H9 (cell line): ENCODE results near the gene HOGA1. TPM values are rescaled to one million over a fixed set of nuclear protein-coding genes. Genes with fewer than 3 reads are reported as not detected.

Source experiments
- DNase-seq: peaks from one replicate; pipeline ENCODE4 v3.0.0-alpha.2; 2017
- H2AFZ ChIP-seq: one replicate; pipeline ENCODE4 v1.6.1; 2013; ENCODE audit warnings: mild to moderate bottlenecking, low read length, control low read depth, moderate library complexity
- H2AK5ac ChIP-seq: 2 replicates; pipeline ENCODE4 v1.6.1; 2013; ENCODE audit warnings: low read length, control low read depth, mixed read lengths; ENCODE audit not compliant: insufficient read length
- H2BK120ac ChIP-seq: one replicate; pipeline ENCODE4 v1.6.1; 2013; ENCODE audit warnings: low read depth, mild to moderate bottlenecking, low read length, control low read depth, inconsistent platforms; ENCODE audit not compliant: poor library complexity, severe bottlenecking
- H2BK12ac ChIP-seq: 2 replicates; pipeline ENCODE4 v1.6.1; 2013; ENCODE audit warnings: low read length, control low read depth, mixed read lengths, low read depth; ENCODE audit not compliant: insufficient read length
- H2BK15ac ChIP-seq: 2 replicates; pipeline ENCODE4 v1.6.1; 2013; ENCODE audit warnings: low read depth, low read length, control low read depth
- H2BK20ac ChIP-seq: one replicate; pipeline ENCODE4 v1.6.1; 2013; ENCODE audit warnings: low read depth, mild to moderate bottlenecking, low read length, control low read depth, inconsistent platforms; ENCODE audit not compliant: poor library complexity, severe bottlenecking
- H2BK5ac ChIP-seq: 2 replicates; pipeline ENCODE4 v1.6.1; 2013; ENCODE audit warnings: low read length, control low read depth, mixed read lengths; ENCODE audit not compliant: insufficient read length
- H3K14ac ChIP-seq: 2 replicates; pipeline ENCODE4 v1.6.1; 2013; ENCODE audit warnings: low read length, control low read depth; ENCODE audit not compliant: insufficient read depth
- H3K18ac ChIP-seq: 2 replicates; pipeline ENCODE4 v1.6.1; 2013; ENCODE audit warnings: low read depth, mild to moderate bottlenecking, mixed read lengths, low read length, control low read depth; ENCODE audit not compliant: insufficient read length
- H3K23ac ChIP-seq: 2 replicates; pipeline ENCODE4 v1.6.1; 2013; ENCODE audit warnings: low read length, control low read depth, mixed read lengths, low read depth; ENCODE audit not compliant: insufficient read length
- H3K23me2 ChIP-seq: 2 replicates; pipeline ENCODE4 v1.6.1; 2013; ENCODE audit warnings: low read depth, mild to moderate bottlenecking, mixed read lengths, low read length, control low read depth; ENCODE audit not compliant: insufficient read length, poor library complexity, severe bottlenecking
- H3K27ac ChIP-seq: 2 replicates; pipeline ENCODE4 v1.5.1; 2013; ENCODE audit warnings: low read length, control low read depth, mixed read lengths, low read depth; ENCODE audit not compliant: insufficient read length
- H3K27me3 ChIP-seq: 2 replicates; pipeline ENCODE4 v1.6.1; 2013; ENCODE audit warnings: low read length, control low read depth, inconsistent platforms; ENCODE audit not compliant: insufficient read depth
- H3K4ac ChIP-seq: 2 replicates; pipeline ENCODE4 v1.6.1; 2013; ENCODE audit warnings: low read depth, mild to moderate bottlenecking, control low read depth, inconsistent platforms, low read length, moderate library complexity
- H3K4me1 ChIP-seq: 2 replicates; pipeline ENCODE4 v1.6.1; 2013; ENCODE audit warnings: low read length, control low read depth, inconsistent platforms; ENCODE audit not compliant: insufficient read depth
- H3K4me2 ChIP-seq: 2 replicates; pipeline ENCODE4 v1.6.1; 2013; ENCODE audit warnings: low read length, control low read depth, mixed read lengths; ENCODE audit not compliant: insufficient read length, insufficient read depth
- H3K56ac ChIP-seq: 2 replicates; pipeline ENCODE4 v1.6.1; 2013; ENCODE audit warnings: low read depth, mild to moderate bottlenecking, mixed read lengths, low read length, control low read depth; ENCODE audit not compliant: insufficient read length
- H3K79me1 ChIP-seq: 2 replicates; pipeline ENCODE4 v1.6.1; 2013; ENCODE audit warnings: low read depth, mild to moderate bottlenecking, moderate library complexity, low read length, control low read depth, inconsistent platforms; ENCODE audit not compliant: insufficient read depth, poor library complexity, severe bottlenecking
- H3K79me2 ChIP-seq: 2 replicates; pipeline ENCODE4 v1.6.1; 2013; ENCODE audit warnings: low read length, control low read depth, inconsistent platforms; ENCODE audit not compliant: insufficient read depth
- H3K9ac ChIP-seq: 2 replicates; pipeline ENCODE4 v1.6.1; 2013; ENCODE audit warnings: low read length, control low read depth, mixed read lengths; ENCODE audit not compliant: insufficient read length; ENCODE audit errors: extremely low read depth
- H3K9me3 ChIP-seq: one replicate; pipeline ENCODE4 v1.6.1; 2013; ENCODE audit warnings: low read depth, low read length, inconsistent platforms; ENCODE audit not compliant: control insufficient read depth
- H3T11ph ChIP-seq: one replicate; pipeline ENCODE4 v1.6.1; 2013; ENCODE audit warnings: mild to moderate bottlenecking, low read length, control low read depth, inconsistent platforms
- H4K20me1 ChIP-seq: one replicate; pipeline ENCODE4 v1.6.1; 2013; ENCODE audit not compliant: control insufficient read depth, insufficient read length, insufficient read depth
- H4K5ac ChIP-seq: 2 replicates; pipeline ENCODE4 v1.6.1; 2013; ENCODE audit warnings: low read depth, mild to moderate bottlenecking, mixed read lengths, low read length, control low read depth; ENCODE audit not compliant: insufficient read length
- H4K8ac ChIP-seq: replicated peaks from 2 replicates; pipeline ENCODE4 v1.6.1; 2013; ENCODE audit warnings: low read length, control low read depth, mixed read lengths, low read depth; ENCODE audit not compliant: insufficient read length
- H4K91ac ChIP-seq: 2 replicates; pipeline ENCODE4 v1.6.1; 2013; ENCODE audit warnings: low read depth, mild to moderate bottlenecking, moderate library complexity, mixed read lengths, low read length, control low read depth; ENCODE audit not compliant: insufficient read length
- H3K27ac Mint-ChIP-seq, 3 experiments: 2 replicates in 2 of 3; 3 replicates in 1 of 3; pipeline ENCODE4 v1.8.0; 2020 to 2021; ENCODE audit warnings: mixed read lengths in 3 of 3, mild to moderate bottlenecking in 1 of 3, moderate library complexity in 1 of 3
- H3K27me3 Mint-ChIP-seq: 2 replicates; pipeline ENCODE4 v1.8.0; 2021; ENCODE audit warnings: low read depth, mild to moderate bottlenecking, moderate library complexity, mixed read lengths
- H3K36me3 Mint-ChIP-seq, 3 experiments: 2 replicates in 2 of 3; 3 replicates in 1 of 3; pipeline ENCODE4 v1.8.0; 2020 to 2021; ENCODE audit warnings: low read depth in 3 of 3, mixed read lengths in 3 of 3; ENCODE audit not compliant: insufficient read depth in 1 of 3
- H3K4me1 Mint-ChIP-seq, 2 experiments: 2 replicates each; pipeline ENCODE4 v1.8.0; 2020; ENCODE audit warnings: mixed read lengths in 2 of 2
- H3K4me3 Mint-ChIP-seq, 2 experiments: 2 replicates in 1 of 2; 3 replicates in 1 of 2; pipeline ENCODE4 v1.8.0; 2020 to 2021; ENCODE audit warnings: mild to moderate bottlenecking in 2 of 2, mixed read lengths in 2 of 2, moderate library complexity in 1 of 2
- H3K9me3 Mint-ChIP-seq, 2 experiments: 2 replicates in 1 of 2; 3 replicates in 1 of 2; pipeline ENCODE4 v1.8.0; 2020; ENCODE audit warnings: mild to moderate bottlenecking in 2 of 2, mixed read lengths in 2 of 2, moderate library complexity in 1 of 2
- WGBS: extraction: QIAGEN DNeasy Blood & Tissue Kit; methylation state at CpG from one replicate; pipeline ENCODE4 v1.1.7; 2013; ENCODE audit warnings: missing lambda C conversion rate, low lambda C conversion rate, mixed read lengths; ENCODE audit not compliant: insufficient read length; ENCODE audit errors: extremely low coverage; 5-methylcytosine and 5-hydroxymethylcytosine counted together
- total RNA-seq: library from RNA; stranded (reverse); gene quantifications from 2 replicates; pipeline ENCODE4 v1.2.1, GENCODE V29; 2021
- TF ChIP-seq, protein P1 (sequence below): fragments of 200-600 bp; sonication (generic); conservative IDR thresholded peaks from 3 replicates; pipeline ENCODE4 v1.8.0; 2021; ENCODE audit warnings: antibody characterized with exemption, mild to moderate bottlenecking

Gene HOGA1
- total RNA-seq, 1 experiment from 2014 or later = 0.79 TPM

DNA sequence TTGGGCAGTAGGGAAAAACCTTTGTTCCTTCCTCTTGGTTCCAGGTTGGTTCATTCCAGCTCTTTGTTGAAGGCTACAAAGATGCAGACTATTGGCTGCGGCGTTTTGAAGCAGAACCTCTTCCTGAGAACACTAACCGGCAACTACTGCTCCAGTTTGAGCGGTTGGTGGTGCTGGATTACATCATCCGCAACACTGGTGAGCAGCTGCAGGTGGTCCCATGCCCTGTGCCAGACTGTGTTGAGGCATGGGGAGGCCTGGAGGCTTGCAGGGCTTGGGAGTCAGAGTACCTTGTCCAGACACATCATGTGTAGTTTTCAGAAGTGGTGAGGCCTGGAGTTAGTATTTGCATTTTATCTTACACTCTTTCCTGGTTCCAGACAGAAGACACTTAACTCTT lies 72.6 kb downstream of the HOGA1 start:
- Histone ChIP-seq H4K5ac (no peak overlapping the region), H3K14ac (no peak overlapping the region), H3K4me1 (no peaks in the 10 kb centered on the region), H3K23ac (no peak overlapping the region), H4K8ac (no peak overlapping the region), H2BK5ac (no peak overlapping the region), H3K23me2 (no peaks in the 10 kb centered on the region), H2AK5ac (no peak overlapping the region), H4K91ac (no peak overlapping the region), H2BK20ac (no peak overlapping the region), H3T11ph (no peak overlapping the region), H2BK120ac (no peak overlapping the region), H3K9me3 (no peaks in the 10 kb centered on the region), H3K79me1 (no peaks in the 10 kb centered on the region), H3K4me2 (no peak overlapping the region), H2BK15ac (no peak overlapping the region), H4K20me1 (no peaks in the 10 kb centered on the region), H3K4ac (no peak overlapping the region), H2AFZ (no peak overlapping the region), H3K27ac (no peak overlapping the region), H3K18ac (no peak overlapping the region), H3K79me2 (no peaks in the 10 kb centered on the region), H2BK12ac (no peak overlapping the region), H3K27me3 (no peaks in the 10 kb centered on the region), H3K56ac (no peak overlapping the region), H3K9ac (no peak overlapping the region)
- DNase-seq = no peak
- Mint-ChIP-seq H3K36me3 (peaks cover 35 to 82% (median 82%) of the 10 kb centered on the region in 3 experiments), H3K4me3 (no peak overlapping the region), H3K4me1 (no peaks in the 10 kb centered on the region), H3K27me3 (no peaks in the 10 kb centered on the region; the same call in 1 of the 2 replicates), H3K9me3 (no peaks in the 10 kb centered on the region), H3K27ac (no peak overlapping the region)
- no CpG with 5 or more reads among the region's 5 CpGs for WGBS
- TF ChIP-seq, protein P1, sequence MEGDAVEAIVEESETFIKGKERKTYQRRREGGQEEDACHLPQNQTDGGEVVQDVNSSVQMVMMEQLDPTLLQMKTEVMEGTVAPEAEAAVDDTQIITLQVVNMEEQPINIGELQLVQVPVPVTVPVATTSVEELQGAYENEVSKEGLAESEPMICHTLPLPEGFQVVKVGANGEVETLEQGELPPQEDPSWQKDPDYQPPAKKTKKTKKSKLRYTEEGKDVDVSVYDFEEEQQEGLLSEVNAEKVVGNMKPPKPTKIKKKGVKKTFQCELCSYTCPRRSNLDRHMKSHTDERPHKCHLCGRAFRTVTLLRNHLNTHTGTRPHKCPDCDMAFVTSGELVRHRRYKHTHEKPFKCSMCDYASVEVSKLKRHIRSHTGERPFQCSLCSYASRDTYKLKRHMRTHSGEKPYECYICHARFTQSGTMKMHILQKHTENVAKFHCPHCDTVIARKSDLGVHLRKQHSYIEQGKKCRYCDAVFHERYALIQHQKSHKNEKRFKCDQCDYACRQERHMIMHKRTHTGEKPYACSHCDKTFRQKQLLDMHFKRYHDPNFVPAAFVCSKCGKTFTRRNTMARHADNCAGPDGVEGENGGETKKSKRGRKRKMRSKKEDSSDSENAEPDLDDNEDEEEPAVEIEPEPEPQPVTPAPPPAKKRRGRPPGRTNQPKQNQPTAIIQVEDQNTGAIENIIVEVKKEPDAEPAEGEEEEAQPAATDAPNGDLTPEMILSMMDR = no peak
